PC-3 (cell line): ENCODE results near the gene TACR2. TPM values are rescaled to one million over a fixed set of nuclear protein-coding genes. Genes with fewer than 3 reads are reported as not detected.

Experiments used
- ATAC-seq: fragments of 200-7000 bp; cut with Tn5 transposase; 2 replicates; pipeline ENCODE4 v1.9.1; 2020; ENCODE audit warnings: mild to moderate bottlenecking, moderate library complexity
- BruUV-seq: library from RNA; stranded (reverse); fragments of 400-500 nt; replicated peaks from 2 replicates; lab custom pipeline; 2021; lab: Mats Ljungman, UMichigan
- CTCF ChIA-PET: fragments of 300-600 bp; sonication (Branson Sonifier 250); formaldehyde crosslinking; loops from one replicate; lab custom pipeline; 2022; ENCODE audit warnings: antibody characterized with exemption; lab: Charles Lee
- POLR2A ChIA-PET: fragments of 300-600 bp; sonication (Branson Sonifier 250); formaldehyde crosslinking; loops from one replicate; lab custom pipeline; 2022; ENCODE audit warnings: antibody characterized with exemption; ENCODE audit not compliant: unreplicated experiment; lab: Charles Lee
- DNase-seq: peaks from one replicate; pipeline ENCODE4 v3.0.0-alpha.2; 2015
- H2AFZ ChIP-seq: fragments of 300-600 bp; sonication (generic); 2 replicates; pipeline ENCODE4 v1.6.0; 2016; ENCODE audit warnings: antibody characterized with exemption, low read length
- H3F3A ChIP-seq: fragments of 300-600 bp; sonication (generic); one replicate; pipeline ENCODE4 v1.6.0; 2017; ENCODE audit warnings: antibody characterized with exemption, low read length, control low read depth, mild to moderate bottlenecking; ENCODE audit not compliant: unreplicated experiment
- H3K27ac ChIP-seq: fragments of 300-600 bp; sonication (generic); 2 replicates; pipeline ENCODE4 v1.5.1; 2016; ENCODE audit warnings: mild to moderate bottlenecking, low read length
- H3K27me3 ChIP-seq: fragments of 300-600 bp; sonication (generic); 2 replicates; pipeline ENCODE4 v1.6.1; 2016; ENCODE audit warnings: low read length, mixed read lengths
- H3K36me3 ChIP-seq: fragments of 300-600 bp; sonication (generic); 2 replicates; pipeline ENCODE4 v1.6.1; 2016; ENCODE audit warnings: low read depth, mixed run types, low read length, mixed read lengths
- H3K4me1 ChIP-seq: fragments of 300-600 bp; sonication (generic); 2 replicates; pipeline ENCODE4 v1.5.1; 2016; ENCODE audit warnings: low read length; ENCODE audit not compliant: insufficient read depth
- H3K4me2 ChIP-seq: fragments of 300-600 bp; sonication (generic); 2 replicates; pipeline ENCODE4 v1.6.0; 2016; ENCODE audit warnings: low read length
- H3K4me3 ChIP-seq: fragments of 300-600 bp; sonication (generic); 2 replicates; pipeline ENCODE4 v1.5.1; 2016; ENCODE audit warnings: mild to moderate bottlenecking, low read length, mixed read lengths
- H3K79me2 ChIP-seq: fragments of 300-600 bp; sonication (generic); 2 replicates; pipeline ENCODE4 v1.6.1; 2017; ENCODE audit warnings: low read length, mixed read lengths
- H3K9ac ChIP-seq: fragments of 300-600 bp; sonication (generic); 2 replicates; pipeline ENCODE4 v1.6.0; 2016; ENCODE audit warnings: mild to moderate bottlenecking, low read length
- H3K9me2 ChIP-seq: fragments of 300-600 bp; sonication (generic); replicated peaks from 2 replicates; pipeline ENCODE4 v1.6.1; 2016; ENCODE audit warnings: mixed run types, low read length, mixed read lengths
- H3K9me3 ChIP-seq: fragments of 300-600 bp; sonication (generic); 2 replicates; pipeline ENCODE4 v1.6.1; 2016; ENCODE audit warnings: low read length, mixed read lengths
- H4K20me1 ChIP-seq: fragments of 300-600 bp; sonication (generic); 2 replicates; pipeline ENCODE4 v1.6.1; 2016; ENCODE audit warnings: low read length, mixed read lengths
- CTCF ChIP-seq: fragments of 300-600 bp; sonication (generic); conservative IDR thresholded peaks from 2 replicates; pipeline ENCODE4 v1.5.1; 2017; ENCODE audit warnings: antibody characterized with exemption, low read depth, mild to moderate bottlenecking, low read length
- EZH2 ChIP-seq: fragments of 300-600 bp; sonication (generic); IDR thresholded peaks from one replicate; pipeline ENCODE4 v1.6.1; 2017; ENCODE audit warnings: antibody characterized with exemption, mild to moderate bottlenecking, low read length; ENCODE audit not compliant: unreplicated experiment
- EZH2phosphoT487 ChIP-seq: fragments of 300-600 bp; sonication (generic); IDR thresholded peaks from 2 replicates; pipeline ENCODE4 v1.6.1; 2018; ENCODE audit warnings: mild to moderate bottlenecking, antibody characterized with exemption, low read length, borderline replicate concordance
- intact Hi-C: fragments of 100-400 bp; cut with micrococcal nuclease; formaldehyde crosslinking; loops from 2 replicates; pipeline ENCODE4 v1.9.0; 2023
- total RNA-seq: library from RNA; depleted of rRNA; stranded (reverse); fragments of >200 nt; gene quantifications from 2 replicates; pipeline ENCODE4 v1.2.3, GENCODE V29; 2014

The TACR2 gene
- total RNA-seq, 1 experiment from 2014 or later: 0.40 TPM

GRCh38 chr10:69419096-69419743 is 2.5 kb upstream of the TACR2 start:
- Histone ChIP-seq H3K79me2 (no peaks in the 10 kb centered on the region), H3K9ac (no peak overlapping the region), H3K9me2 (no peaks in the 10 kb centered on the region), H3K4me2 (no peak overlapping the region), H2AFZ (no peak overlapping the region), H3K4me1 (no peaks in the 10 kb centered on the region), H3K27me3 (no peaks in the 10 kb centered on the region), H3F3A (no peaks in the 10 kb centered on the region), H4K20me1 (no peaks in the 10 kb centered on the region), H3K9me3 (no peaks in the 10 kb centered on the region), H3K36me3 (no peaks in the 10 kb centered on the region), H3K27ac (no peak overlapping the region), H3K4me3 (no peak overlapping the region)
- no TSS peak for BruUV-seq
- ChIA-PET POLR2A (interaction anchor here (0.8 kb wide), 1 partner anchor 96 kb away, joined by 3 read pairs; no protein-coding TSS in a partner anchor), CTCF (interaction anchor here (0.8 kb wide), 2 partner anchors 11 to 27 kb away, joined by 3 read pairs; no protein-coding TSS in a partner anchor)
- intact Hi-C loops: no loop called here
- TF ChIP-seq CTCF (no peak), EZH2 (no peak), EZH2phosphoT487 (no peak)
- DNase-seq: no peak
- ATAC-seq: no peak

GRCh38 chr10:69418052-69418752 is 1.5 kb upstream of the TACR2 start:
- intact Hi-C loops: no loop called here
- Histone ChIP-seq H3K9me3 (no peaks in the 10 kb centered on the region), H3K4me3 (no peak overlapping the region), H3F3A (no peaks in the 10 kb centered on the region), H3K79me2 (no peaks in the 10 kb centered on the region), H3K36me3 (no peaks in the 10 kb centered on the region), H3K9ac (no peak overlapping the region), H3K4me1 (no peaks in the 10 kb centered on the region), H3K27me3 (no peaks in the 10 kb centered on the region), H3K27ac (no peak overlapping the region), H4K20me1 (no peaks in the 10 kb centered on the region), H3K4me2 (no peak overlapping the region), H3K9me2 (no peaks in the 10 kb centered on the region), H2AFZ (no peak overlapping the region)
- ChIA-PET POLR2A (no interaction called here), CTCF (interaction anchor here (0.8 kb wide), 1 partner anchor 28 kb away, joined by 3 read pairs; no protein-coding TSS in a partner anchor)
- ATAC-seq (no peak), DNase-seq (no peak)
- TF ChIP-seq EZH2phosphoT487 (no peak), EZH2 (no peak), CTCF (no peak)
- BruUV-seq: no TSS peak

- no peak overlapping the region for H2AFZ ChIP-seq
- intact Hi-C loops: no loop called here
- ATAC-seq (no peak), DNase-seq (no peak)
- POLR2A ChIA-PET: no interaction called here
- CTCF ChIA-PET: no interaction called here
- H3F3A ChIP-seq: no peaks in the 10 kb centered on the region
- no peaks in the 10 kb centered on the region for H4K20me1 ChIP-seq
- no peaks in the 10 kb centered on the region for H3K79me2 ChIP-seq
- BruUV-seq: no TSS peak
- H3K4me1 ChIP-seq: no peaks in the 10 kb centered on the region
- H3K36me3 ChIP-seq: no peaks in the 10 kb centered on the region
- no peak for TF ChIP-seq EZH2phosphoT487
- no peak for TF ChIP-seq EZH2
- no peak for TF ChIP-seq CTCF
- H3K9ac ChIP-seq: no peak overlapping the region
- H3K27ac ChIP-seq: no peak overlapping the region
- no peak overlapping the region for H3K4me2 ChIP-seq
- no peaks in the 10 kb centered on the region for H3K27me3 ChIP-seq
- H3K9me2 ChIP-seq: no peaks in the 10 kb centered on the region
- H3K9me3 ChIP-seq: no peaks in the 10 kb centered on the region
- H3K4me3 ChIP-seq: no peak overlapping the region
Observed at GRCh38 chr10:69417542-69417941, 824 bp upstream of the TACR2 start.
